Stimulated activated CD4-positive, alpha-beta T cell treated with anti-CD3 and anti-CD28 coated beads, Interleukin-4, amount 100 ng/mL, for 1 hour (primary cell): ENCODE data around the gene LSM14B.

Source experiments
- DNase-seq: peaks from one replicate; pipeline ENCODE4 v3.0.0-alpha.2; 2020

Gene LSM14B

GRCh38 chr20:62164879-62165761 lies 42.8 kb downstream of the LSM14B start:
- no peak for DNase-seq

- DNase-seq = no peak
Observed at GRCh38 chr20:62165762-62166399, 43.6 kb downstream of the LSM14B start.

- no peak for DNase-seq
Observed at GRCh38 chr20:62167474-62167873, 45.2 kb downstream of the LSM14B start.

- DNase-seq = no peak
Observed at GRCh38 chr20:62168061-62168460, 45.8 kb downstream of the LSM14B start.

- DNase-seq = no peak
Observed at GRCh38 chr20:62168890-62169435, 46.7 kb downstream of the LSM14B start.

- no peak for DNase-seq
Observed at GRCh38 chr20:62170536-62170935, 48.3 kb downstream of the LSM14B start.

- DNase-seq = no peak
Observed at GRCh38 chr20:62171245-62171644, 49.0 kb downstream of the LSM14B start.

GRCh38 chr20:62172666-62173065 lies 50.4 kb downstream of the LSM14B start:
- no peak for DNase-seq

- DNase-seq = no peak
Observed at GRCh38 chr20:62174021-62174804, 51.9 kb downstream of the LSM14B start.

- DNase-seq = no peak
Observed at GRCh38 chr20:62174870-62175624, 52.8 kb downstream of the LSM14B start.

GRCh38 chr20:62175711-62176110 lies 53.4 kb downstream of the LSM14B start:
- DNase-seq = no peak

GRCh38 chr20:62176866-62177265 lies 54.6 kb downstream of the LSM14B start:
- no peak for DNase-seq

- DNase-seq = no peak
Observed at GRCh38 chr20:62177307-62177706, 55.0 kb downstream of the LSM14B start.

GRCh38 chr20:62178316-62179161 lies 56.3 kb downstream of the LSM14B start:
- no peak for DNase-seq

GRCh38 chr20:62179162-62179504 lies 56.9 kb downstream of the LSM14B start:
- no peak for DNase-seq

- DNase-seq = no peak
Observed at GRCh38 chr20:62181808-62182207, 59.5 kb downstream of the LSM14B start.

- peak; percentile 93 for DNase-seq
Observed at GRCh38 chr20:62182469-62183425, 60.5 kb downstream of the LSM14B start, which contains the start of gene MTG2. Gene MTG2 (plus strand): TSS chr20:62183028. CDS start chr20:62193421, 10,393 bp downstream.

GRCh38 chr20:62183426-62184142 lies 61.3 kb downstream of the LSM14B start:
- no peak for DNase-seq
